ENCODE results near the gene PRPF18. TPM values are rescaled to one million over a fixed set of nuclear protein-coding genes. Genes with fewer than 3 reads are reported as not detected.

The PRPF18 gene
- polyA plus RNA-seq, 2 donors, result 6.6 to 13.4 TPM

DNA sequence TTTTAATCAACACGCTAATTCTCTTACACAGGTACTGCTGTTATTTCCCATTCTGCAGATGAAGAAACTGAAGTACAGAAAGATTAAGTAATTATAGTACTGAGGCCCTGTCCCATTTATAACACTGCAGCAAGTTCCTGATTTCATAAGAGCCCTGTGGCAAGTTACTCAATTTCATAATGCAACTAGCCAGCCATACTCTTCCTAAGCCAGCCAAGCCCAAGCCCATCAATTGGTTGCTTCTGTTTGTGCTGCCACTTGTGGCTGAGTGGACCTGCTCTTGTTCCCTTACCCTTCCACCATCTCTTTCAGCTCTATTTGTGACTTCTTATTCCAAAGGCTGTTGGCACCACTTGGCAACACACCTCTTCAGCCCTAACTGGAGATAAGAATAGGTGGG lies 19.7 kb upstream of the PRPF18 start:
- H3K27me3 ChIP-seq (ENCODE audit: control insufficient read depth in 1 of 2, insufficient read depth in 2 of 2, low read length in 2 of 2), result no peaks in the 10 kb centered on the region
- no peak overlapping the region for H3K27ac ChIP-seq (ENCODE audit: low read depth in 2 of 2, low read length in 1 of 2)
- H3K4me3 ChIP-seq (ENCODE audit: low read depth in 1 of 2, low read length in 2 of 2), result no peak overlapping the region
- H3K4me1 ChIP-seq (ENCODE audit: control insufficient read depth in 2 of 2, insufficient read depth in 2 of 2, low read length in 1 of 2), result no peaks in the 10 kb centered on the region
- WGBS, 2 donors, result 70 to 91% methylated on average over 1 of the region's 1 CpG
- H3K9me3 ChIP-seq (ENCODE audit: control insufficient read depth in 2 of 2, insufficient read depth in 1 of 2, low read depth in 1 of 2, low read length in 1 of 2), result peaks cover 0 to 3% of the 10 kb centered on the region in 2 donors
- no peaks in the 10 kb centered on the region for H3K36me3 ChIP-seq (ENCODE audit: control insufficient read depth in 2 of 2, insufficient read depth in 2 of 2, low read length in 1 of 2)

DNA sequence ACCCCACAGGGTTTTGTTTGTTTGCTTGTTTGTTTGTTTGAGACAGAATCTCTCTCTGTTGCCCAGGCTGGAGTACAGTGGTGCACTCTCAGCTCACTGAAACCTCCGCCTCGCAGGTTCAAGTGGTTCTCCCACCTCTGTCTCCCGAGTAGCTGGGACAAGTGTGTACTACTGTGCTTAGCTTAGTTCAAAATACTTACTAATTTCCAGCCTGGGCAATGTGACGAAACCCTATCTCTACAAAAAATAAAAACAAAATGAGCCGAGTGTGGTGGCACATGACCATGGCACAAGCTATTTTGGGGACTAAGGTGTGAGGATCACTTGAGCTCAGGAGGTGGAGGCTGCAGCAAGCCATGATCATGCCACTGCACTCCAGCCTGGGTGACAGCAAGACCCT lies 15.2 kb upstream of the PRPF18 start:
- Histone ChIP-seq H3K9me3 (ENCODE audit: control insufficient read depth in 2 of 2, insufficient read depth in 1 of 2, low read depth in 1 of 2, low read length in 1 of 2) (no peaks in the 10 kb centered on the region), H3K36me3 (ENCODE audit: control insufficient read depth in 2 of 2, insufficient read depth in 2 of 2, low read length in 1 of 2) (no peaks in the 10 kb centered on the region), H3K27ac (ENCODE audit: low read depth in 2 of 2, low read length in 1 of 2) (no peak overlapping the region), H3K4me1 (ENCODE audit: control insufficient read depth in 2 of 2, insufficient read depth in 2 of 2, low read length in 1 of 2) (no peaks in the 10 kb centered on the region), H3K27me3 (ENCODE audit: control insufficient read depth in 1 of 2, insufficient read depth in 2 of 2, low read length in 2 of 2) (no peaks in the 10 kb centered on the region), H3K4me3 (ENCODE audit: low read depth in 1 of 2, low read length in 2 of 2) (no peak overlapping the region)
- WGBS, 2 donors, result 60 to 74% methylated on average over 5 of the region's 5 CpGs

DNA sequence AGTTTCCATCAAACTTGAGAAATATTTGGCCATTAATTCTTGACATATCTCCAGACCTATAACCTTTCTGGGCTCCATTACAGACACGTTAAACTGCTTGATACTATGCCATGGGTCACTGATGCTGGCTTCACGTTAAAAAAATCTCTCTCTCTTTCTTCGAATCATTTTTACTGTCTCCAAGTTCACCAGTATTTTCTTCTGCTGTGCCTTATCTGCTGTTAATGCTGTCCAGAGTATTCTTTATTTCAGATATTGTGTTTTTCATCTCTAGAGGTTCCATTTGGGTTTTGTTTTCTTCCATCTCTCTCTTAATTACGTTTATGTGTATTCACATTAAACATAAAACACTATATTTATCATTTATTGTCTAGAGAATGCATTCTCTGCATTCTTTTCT lies 12.8 kb upstream of the PRPF18 start:
- H3K9me3 ChIP-seq (ENCODE audit: control insufficient read depth in 2 of 2, insufficient read depth in 1 of 2, low read depth in 1 of 2, low read length in 1 of 2), result no peaks in the 10 kb centered on the region
- H3K27me3 ChIP-seq (ENCODE audit: control insufficient read depth in 1 of 2, insufficient read depth in 2 of 2, low read length in 2 of 2), result no peaks in the 10 kb centered on the region
- H3K27ac ChIP-seq (ENCODE audit: low read depth in 2 of 2, low read length in 1 of 2), result no peak overlapping the region
- H3K36me3 ChIP-seq (ENCODE audit: control insufficient read depth in 2 of 2, insufficient read depth in 2 of 2, low read length in 1 of 2), result no peaks in the 10 kb centered on the region
- no peak overlapping the region for H3K4me3 ChIP-seq (ENCODE audit: low read depth in 1 of 2, low read length in 2 of 2)
- WGBS, 2 donors, result 70 to 72% methylated on average over 4 of the region's 4 CpGs
- H3K4me1 ChIP-seq (ENCODE audit: control insufficient read depth in 2 of 2, insufficient read depth in 2 of 2, low read length in 1 of 2), result no peaks in the 10 kb centered on the region

DNA sequence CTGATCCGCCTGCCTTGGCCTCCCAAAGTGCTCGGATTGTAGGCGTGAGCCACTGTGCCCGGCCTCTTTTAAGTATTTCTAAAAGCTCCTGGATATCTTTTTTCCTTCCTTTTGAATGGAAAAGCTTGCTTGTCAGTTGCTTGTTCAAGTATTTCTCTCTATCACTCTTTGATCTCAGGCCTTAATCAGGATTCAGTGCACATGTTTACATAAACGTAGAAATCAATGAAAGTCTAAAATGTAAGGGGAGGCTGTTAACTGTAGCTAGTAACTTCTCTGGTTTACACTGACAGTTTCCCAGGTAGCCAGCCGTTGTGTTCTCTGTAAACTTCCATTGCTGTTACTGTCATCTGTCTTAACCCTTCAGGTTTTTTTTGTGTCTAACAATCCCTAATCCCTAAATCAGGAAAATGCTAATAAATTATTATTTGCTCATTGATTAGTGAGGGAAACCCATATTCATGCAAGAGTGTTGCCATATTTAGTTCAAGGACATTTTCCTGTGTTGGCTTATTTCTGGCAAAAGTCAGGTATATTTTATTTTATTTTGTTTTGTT lies 1.5 kb upstream of the PRPF18 start:
- Histone ChIP-seq H3K9me3 (ENCODE audit: control insufficient read depth in 2 of 2, insufficient read depth in 1 of 2, low read depth in 1 of 2, low read length in 1 of 2) (no peaks in the 10 kb centered on the region), H3K27me3 (ENCODE audit: control insufficient read depth in 1 of 2, insufficient read depth in 2 of 2, low read length in 2 of 2) (no peaks in the 10 kb centered on the region), H3K27ac (ENCODE audit: low read depth in 2 of 2, low read length in 1 of 2) (no peak overlapping the region), H3K36me3 (ENCODE audit: control insufficient read depth in 2 of 2, insufficient read depth in 2 of 2, low read length in 1 of 2) (no peaks in the 10 kb centered on the region), H3K4me1 (ENCODE audit: control insufficient read depth in 2 of 2, insufficient read depth in 2 of 2, low read length in 1 of 2) (peaks cover 0 to 8% of the 10 kb centered on the region in 2 donors), H3K4me3 (ENCODE audit: low read depth in 1 of 2, low read length in 2 of 2) (no peak overlapping the region)
- WGBS, 2 donors, result 72 to 73% methylated on average over 6 of the region's 6 CpGs

DNA sequence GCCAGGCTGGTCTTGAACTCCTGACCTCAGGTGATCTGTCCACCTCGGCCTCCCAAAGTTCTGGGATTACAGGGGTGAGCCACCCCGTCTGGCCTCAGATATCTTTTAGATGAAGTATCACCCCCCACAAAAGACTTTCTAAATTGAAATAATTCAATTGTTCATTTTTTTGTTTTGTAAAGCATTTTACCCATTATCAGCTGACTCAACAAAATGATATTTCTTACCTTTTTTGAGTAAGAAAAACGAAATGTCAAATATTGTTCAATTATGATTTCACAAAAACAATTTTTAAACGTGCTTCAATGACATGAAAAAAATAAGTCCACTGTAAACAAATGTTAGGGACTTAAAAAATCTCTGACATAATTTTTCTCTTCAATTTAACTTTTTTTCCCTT lies 822 bp upstream of the PRPF18 start:
- no peaks in the 10 kb centered on the region for H3K9me3 ChIP-seq (ENCODE audit: control insufficient read depth in 2 of 2, insufficient read depth in 1 of 2, low read depth in 1 of 2, low read length in 1 of 2)
- H3K4me1 ChIP-seq (ENCODE audit: control insufficient read depth in 2 of 2, insufficient read depth in 2 of 2, low read length in 1 of 2), result peaks cover 0 to 8% of the 10 kb centered on the region in 2 donors
- no peaks in the 10 kb centered on the region for H3K27me3 ChIP-seq (ENCODE audit: control insufficient read depth in 1 of 2, insufficient read depth in 2 of 2, low read length in 2 of 2)
- H3K4me3 ChIP-seq (ENCODE audit: low read depth in 1 of 2, low read length in 2 of 2), result no peak overlapping the region
- no peak overlapping the region for H3K27ac ChIP-seq (ENCODE audit: low read depth in 2 of 2, low read length in 1 of 2)
- no peaks in the 10 kb centered on the region for H3K36me3 ChIP-seq (ENCODE audit: control insufficient read depth in 2 of 2, insufficient read depth in 2 of 2, low read length in 1 of 2)
- WGBS, 2 donors, result 57% methylated on average over 4 of the region's 4 CpGs

DNA sequence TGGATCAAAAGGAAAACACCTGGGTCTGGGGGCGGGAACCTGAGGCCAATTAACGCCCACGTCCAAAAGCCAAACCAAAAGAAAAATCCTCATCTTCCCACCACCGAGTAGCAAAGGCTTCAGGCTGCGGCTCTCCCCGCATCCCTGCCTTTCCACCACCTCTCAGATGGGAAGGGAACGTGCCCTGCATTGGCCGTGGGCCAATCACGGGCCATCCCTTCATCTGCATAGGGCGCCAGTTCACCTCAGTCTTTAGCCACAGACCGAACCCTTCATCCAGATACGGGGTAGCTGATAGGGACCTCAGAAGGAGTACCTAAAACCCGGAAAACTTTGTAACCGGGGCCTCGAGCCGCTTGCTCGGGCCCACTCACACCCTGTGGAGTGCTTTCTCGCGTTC lies 626 bp downstream of the PRPF18 start:
- H3K27ac ChIP-seq (ENCODE audit: low read depth in 2 of 2, low read length in 1 of 2), result no peak overlapping the region
- H3K36me3 ChIP-seq (ENCODE audit: control insufficient read depth in 2 of 2, insufficient read depth in 2 of 2, low read length in 1 of 2), result peaks cover 2 to 5% of the 10 kb centered on the region in 2 donors
- H3K9me3 ChIP-seq (ENCODE audit: control insufficient read depth in 2 of 2, insufficient read depth in 1 of 2, low read depth in 1 of 2, low read length in 1 of 2), result no peaks in the 10 kb centered on the region
- H3K4me3 ChIP-seq (ENCODE audit: low read depth in 1 of 2, low read length in 2 of 2), result peak overlapping the region; percentile 91 to 99
- 4% methylated on average over 19 of the region's 19 CpGs for WGBS, 2 donors
- H3K4me1 ChIP-seq (ENCODE audit: control insufficient read depth in 2 of 2, insufficient read depth in 2 of 2, low read length in 1 of 2), result peaks cover 0 to 8% of the 10 kb centered on the region in 2 donors
- H3K27me3 ChIP-seq (ENCODE audit: control insufficient read depth in 1 of 2, insufficient read depth in 2 of 2, low read length in 2 of 2), result no peaks in the 10 kb centered on the region

DNA sequence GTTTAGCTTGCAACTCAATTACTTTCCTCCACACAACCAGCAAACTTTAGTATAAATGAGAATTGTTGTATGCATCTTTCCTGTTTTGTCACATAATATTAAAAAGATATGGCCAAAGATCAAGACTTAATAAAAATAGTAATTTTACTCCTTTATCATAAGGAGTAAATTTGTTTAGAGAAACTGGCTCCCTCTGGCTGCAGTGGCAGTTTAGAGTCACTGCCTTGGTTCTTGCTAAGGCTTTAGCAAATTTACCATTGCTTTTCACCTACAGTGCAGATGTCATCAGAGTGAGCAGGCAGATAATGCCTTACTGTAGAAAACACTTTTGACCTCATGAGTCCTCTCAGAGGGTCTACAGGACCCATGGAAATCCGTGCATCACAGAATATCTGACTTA lies 2.6 kb downstream of the PRPF18 start:
- Histone ChIP-seq H3K27ac (ENCODE audit: low read depth in 2 of 2, low read length in 1 of 2) (no peak overlapping the region), H3K9me3 (ENCODE audit: control insufficient read depth in 2 of 2, insufficient read depth in 1 of 2, low read depth in 1 of 2, low read length in 1 of 2) (no peaks in the 10 kb centered on the region), H3K4me3 (ENCODE audit: low read depth in 1 of 2, low read length in 2 of 2) (no peak overlapping the region), H3K27me3 (ENCODE audit: control insufficient read depth in 1 of 2, insufficient read depth in 2 of 2, low read length in 2 of 2) (no peaks in the 10 kb centered on the region), H3K4me1 (ENCODE audit: control insufficient read depth in 2 of 2, insufficient read depth in 2 of 2, low read length in 1 of 2) (peaks cover 0 to 8% of the 10 kb centered on the region in 2 donors), H3K36me3 (ENCODE audit: control insufficient read depth in 2 of 2, insufficient read depth in 2 of 2, low read length in 1 of 2) (peaks cover 2 to 5% of the 10 kb centered on the region in 2 donors)
- 84 to 86% methylated on average over 1 of the region's 1 CpG for WGBS, 2 donors

DNA sequence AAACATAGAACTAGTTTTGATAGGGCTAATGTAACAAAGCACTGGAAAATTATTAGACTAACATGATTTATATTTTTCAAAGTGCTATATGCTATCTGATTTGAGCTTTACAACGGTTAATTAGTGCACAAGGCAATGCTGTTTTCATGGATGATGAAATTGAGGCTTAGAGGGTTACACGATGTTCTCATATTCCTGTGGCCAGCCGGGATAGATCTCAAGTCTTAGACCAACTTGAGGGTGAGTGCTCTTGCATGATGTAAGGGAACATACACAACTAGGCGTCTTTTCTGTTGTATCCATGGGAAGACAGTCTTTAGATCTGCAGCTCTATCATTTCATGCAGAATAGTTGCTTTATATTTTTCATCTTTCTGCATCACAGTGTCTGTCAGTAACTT lies 4.1 kb downstream of the PRPF18 start:
- Histone ChIP-seq H3K27me3 (ENCODE audit: control insufficient read depth in 1 of 2, insufficient read depth in 2 of 2, low read length in 2 of 2) (no peaks in the 10 kb centered on the region), H3K36me3 (ENCODE audit: control insufficient read depth in 2 of 2, insufficient read depth in 2 of 2, low read length in 1 of 2) (peaks cover 2 to 5% of the 10 kb centered on the region in 2 donors), H3K27ac (ENCODE audit: low read depth in 2 of 2, low read length in 1 of 2) (no peak overlapping the region), H3K9me3 (ENCODE audit: control insufficient read depth in 2 of 2, insufficient read depth in 1 of 2, low read depth in 1 of 2, low read length in 1 of 2) (no peaks in the 10 kb centered on the region), H3K4me3 (ENCODE audit: low read depth in 1 of 2, low read length in 2 of 2) (no peak overlapping the region), H3K4me1 (ENCODE audit: control insufficient read depth in 2 of 2, insufficient read depth in 2 of 2, low read length in 1 of 2) (peaks cover 0 to 8% of the 10 kb centered on the region in 2 donors)
- 83 to 84% methylated on average over 4 of the region's 4 CpGs for WGBS, 2 donors

DNA sequence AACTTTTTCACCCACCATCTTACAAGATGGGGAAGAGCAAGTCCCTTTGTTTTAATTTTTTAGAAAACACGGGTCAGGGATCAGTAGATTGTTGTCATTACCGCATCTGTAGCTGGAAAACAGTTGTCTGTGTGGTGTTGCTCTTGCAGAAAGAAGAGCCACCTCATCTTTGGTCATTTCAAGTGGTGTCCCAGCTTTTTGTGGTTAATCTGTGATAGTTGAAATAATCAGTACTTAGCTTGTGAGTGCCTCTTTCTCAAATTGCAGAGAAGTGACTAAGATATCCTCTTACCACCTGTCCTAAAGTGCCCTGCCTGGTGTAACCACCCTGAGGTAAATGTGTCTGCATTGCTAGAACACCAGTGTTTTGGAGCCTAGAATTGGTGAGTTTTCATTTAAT lies 5.5 kb downstream of the PRPF18 start:
- Histone ChIP-seq H3K27me3 (ENCODE audit: control insufficient read depth in 1 of 2, insufficient read depth in 2 of 2, low read length in 2 of 2) (no peaks in the 10 kb centered on the region), H3K4me1 (ENCODE audit: control insufficient read depth in 2 of 2, insufficient read depth in 2 of 2, low read length in 1 of 2) (peaks cover 0 to 8% of the 10 kb centered on the region in 2 donors), H3K9me3 (ENCODE audit: control insufficient read depth in 2 of 2, insufficient read depth in 1 of 2, low read depth in 1 of 2, low read length in 1 of 2) (no peaks in the 10 kb centered on the region), H3K4me3 (ENCODE audit: low read depth in 1 of 2, low read length in 2 of 2) (no peak overlapping the region), H3K27ac (ENCODE audit: low read depth in 2 of 2, low read length in 1 of 2) (no peak overlapping the region), H3K36me3 (ENCODE audit: control insufficient read depth in 2 of 2, insufficient read depth in 2 of 2, low read length in 1 of 2) (peaks cover 2 to 5% of the 10 kb centered on the region in 2 donors)
- WGBS, 2 donors, result 88 to 93% methylated on average over 2 of the region's 2 CpGs

DNA sequence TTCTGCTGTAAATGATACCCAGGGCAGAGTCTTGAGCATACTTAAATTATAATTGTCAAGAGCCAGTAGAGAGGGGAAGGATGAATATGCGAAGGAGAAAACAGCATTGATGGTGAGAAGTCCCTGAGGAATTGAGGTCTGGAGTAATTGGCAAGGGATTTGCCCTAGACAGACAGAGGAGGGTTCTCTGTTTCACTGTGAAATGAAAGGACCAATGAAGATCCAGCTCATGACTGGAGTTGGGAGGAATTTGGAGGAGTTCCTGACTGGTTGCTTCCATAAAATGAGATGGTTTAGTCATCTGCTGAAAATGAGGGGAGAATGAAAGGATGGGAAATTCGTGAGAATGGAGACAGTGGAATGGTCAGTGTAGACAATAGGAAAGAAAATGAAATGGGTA lies 6.8 kb downstream of the PRPF18 start:
- Histone ChIP-seq H3K27me3 (ENCODE audit: control insufficient read depth in 1 of 2, insufficient read depth in 2 of 2, low read length in 2 of 2) (no peaks in the 10 kb centered on the region), H3K4me1 (ENCODE audit: control insufficient read depth in 2 of 2, insufficient read depth in 2 of 2, low read length in 1 of 2) (no peaks in the 10 kb centered on the region), H3K27ac (ENCODE audit: low read depth in 2 of 2, low read length in 1 of 2) (no peak overlapping the region), H3K9me3 (ENCODE audit: control insufficient read depth in 2 of 2, insufficient read depth in 1 of 2, low read depth in 1 of 2, low read length in 1 of 2) (no peaks in the 10 kb centered on the region), H3K4me3 (ENCODE audit: low read depth in 1 of 2, low read length in 2 of 2) (no peak overlapping the region), H3K36me3 (ENCODE audit: control insufficient read depth in 2 of 2, insufficient read depth in 2 of 2, low read length in 1 of 2) (peaks cover 2 to 5% of the 10 kb centered on the region in 2 donors)
- 84 to 91% methylated on average over 2 of the region's 2 CpGs for WGBS, 2 donors

All from esophagus (tissue), 2 donors.